Ovary (tissue), 9 donors: ENCODE results near the gene FARS2. TPM values are rescaled to one million over a fixed set of nuclear protein-coding genes. Genes with fewer than 3 reads are reported as not detected.

ENCODE experiments used
- DNase-seq, 5 donors: peaks; one replicate each; pipeline ENCODE4 v3.0.0-alpha.2; 2019 to 2020
- H3K27ac ChIP-seq, 2 donors: fragments of 200-600 bp; one replicate each; pipeline versions ENCODE4 v1.5.1 to v1.8.0; 2019 to 2022
- H3K27me3 ChIP-seq: fragments of 200-600 bp; one replicate; pipeline ENCODE4 v1.8.0; 2022
- H3K36me3 ChIP-seq: fragments of 200-600 bp; sonication (generic); one replicate; pipeline ENCODE4 v1.5.1; 2019
- H3K4me1 ChIP-seq: one replicate; pipeline ENCODE4 v1.8.1; 2013; ENCODE audit warnings: mild to moderate bottlenecking, moderate library complexity; ENCODE audit not compliant: insufficient read depth
- H3K4me3 ChIP-seq: fragments of 200-600 bp; sonication (generic); one replicate; pipeline ENCODE4 v1.5.1; 2017
- H3K9me3 ChIP-seq, 2 donors: fragments of 200-600 bp in 1 of 2; sonication (generic) in 1 of 2; one replicate each; pipeline versions ENCODE4 v1.5.1 to v1.8.1; 2013 to 2019; ENCODE audit warnings: mild to moderate bottlenecking in 1 of 2, moderate library complexity in 1 of 2
- EP300 ChIP-seq: sonication (generic); formaldehyde crosslinking; IDR thresholded peaks from one replicate; pipeline ENCODE4 v1.6.1; 2017; ENCODE audit warnings: antibody characterized with exemption
- POLR2A ChIP-seq: fragments of 450-650 bp; IDR thresholded peaks from one replicate; pipeline ENCODE4 v1.6.1; 2017; ENCODE audit warnings: antibody characterized with exemption, mild to moderate bottlenecking, moderate library complexity
- WGBS, 3 donors: extraction: QIAGEN DNeasy Blood & Tissue Kit in 1 of 3; methylation state at CpG; one replicate each; pipeline versions ENCODE4 v1.1.5 to v1.1.7; 2013 to 2017; 5-methylcytosine and 5-hydroxymethylcytosine counted together
- intact Hi-C, 4 donors: fragments of 100-400 bp; cut with DNase I; formaldehyde crosslinking; loops; one replicate each; pipeline versions ENCODE4 v1.11.0 to v1.15.1; 2022 to 2023
- polyA plus RNA-seq, 2 donors: library from polyadenylated mRNA; stranded (reverse); fragments of 200-250 nt in 1 of 2; fragments of 350-450 nt in 1 of 2; fragmentation: Illumina TruSeq in 1 of 2; extraction: RNeasy Lipid Tissue Mini Kit (QIAGEN cat#74804) in 1 of 2; gene quantifications; one replicate each; pipeline ENCODE4 v1.2.3, GENCODE V29; 2013 to 2014
- total RNA-seq, 7 donors: library from RNA; depleted of rRNA in 2 of 7; stranded (reverse); fragments of >200 nt in 2 of 7; fragmentation: NEBNext Ultra II Directional in 3 of 7; extraction: Animal tissue kit (Norgen Biotek cat#: 25700) in 3 of 7; gene quantifications; one replicate each; pipeline versions ENCODE4 v1.1.0 to v1.2.4, GENCODE V29; 2016 to 2023
- TF ChIP-seq, protein P1 (sequence below), 3 donors: fragments of 450-650 bp in 2 of 3; fragments of 200-600 bp in 1 of 3; IDR thresholded peaks; one replicate each; pipeline versions ENCODE4 v1.5.1 to v1.8.0; 2016 to 2022; ENCODE audit warnings: antibody characterized with exemption in 3 of 3, mild to moderate bottlenecking in 1 of 3
- donor health status: DM: no; HTN: no; CAD: no; lungs with moderate emphysema.
- donor health status: DM: no; HTN: no; CAD: no.
- donor health status: Bipolar disorder and iron deficiency.
- donor health status: DM: yes; HTN: yes; CAD: no.
- donor health status: DM: no; HTN: no; CAD: no.
- donor health status: DM: yes; HTN: yes; CAD: no.

Gene FARS2
- total and polyA plus RNA-seq, 9 donors, result 9.2 to 17.5 (median 11.0) TPM

GRCh38 chr6:5384276-5384675 is 123.0 kb downstream of the FARS2 start:
- intact Hi-C loops, result no loop called here
- TF ChIP-seq, protein P1, sequence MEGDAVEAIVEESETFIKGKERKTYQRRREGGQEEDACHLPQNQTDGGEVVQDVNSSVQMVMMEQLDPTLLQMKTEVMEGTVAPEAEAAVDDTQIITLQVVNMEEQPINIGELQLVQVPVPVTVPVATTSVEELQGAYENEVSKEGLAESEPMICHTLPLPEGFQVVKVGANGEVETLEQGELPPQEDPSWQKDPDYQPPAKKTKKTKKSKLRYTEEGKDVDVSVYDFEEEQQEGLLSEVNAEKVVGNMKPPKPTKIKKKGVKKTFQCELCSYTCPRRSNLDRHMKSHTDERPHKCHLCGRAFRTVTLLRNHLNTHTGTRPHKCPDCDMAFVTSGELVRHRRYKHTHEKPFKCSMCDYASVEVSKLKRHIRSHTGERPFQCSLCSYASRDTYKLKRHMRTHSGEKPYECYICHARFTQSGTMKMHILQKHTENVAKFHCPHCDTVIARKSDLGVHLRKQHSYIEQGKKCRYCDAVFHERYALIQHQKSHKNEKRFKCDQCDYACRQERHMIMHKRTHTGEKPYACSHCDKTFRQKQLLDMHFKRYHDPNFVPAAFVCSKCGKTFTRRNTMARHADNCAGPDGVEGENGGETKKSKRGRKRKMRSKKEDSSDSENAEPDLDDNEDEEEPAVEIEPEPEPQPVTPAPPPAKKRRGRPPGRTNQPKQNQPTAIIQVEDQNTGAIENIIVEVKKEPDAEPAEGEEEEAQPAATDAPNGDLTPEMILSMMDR (IDR thresholded peaks at IDR 0.05), result no peak
- no peak for TF ChIP-seq EP300
- no peak for TF ChIP-seq POLR2A
- no peaks in the 10 kb centered on the region for H3K36me3 ChIP-seq
- DNase-seq, result no peak
- H3K4me3 ChIP-seq, result no peak overlapping the region
- no peak overlapping the region for H3K27ac ChIP-seq
- no peaks in the 10 kb centered on the region for H3K9me3 ChIP-seq
- 90 to 97% (median 91%) methylated on average over 7 of the region's 7 CpGs for WGBS, 3 donors
- no peaks in the 10 kb centered on the region for H3K27me3 ChIP-seq
- no peaks in the 10 kb centered on the region for H3K4me1 ChIP-seq

GRCh38 chr6:5388326-5388725 is 127.0 kb downstream of the FARS2 start:
- no peak overlapping the region for H3K27ac ChIP-seq
- intact Hi-C loops, result no loop called here
- no peaks in the 10 kb centered on the region for H3K9me3 ChIP-seq
- WGBS, 3 donors, result 87 to 94% (median 87%) methylated on average over 3 of the region's 3 CpGs
- no peaks in the 10 kb centered on the region for H3K36me3 ChIP-seq
- no peaks in the 10 kb centered on the region for H3K27me3 ChIP-seq
- no peak for DNase-seq
- H3K4me1 ChIP-seq, result no peaks in the 10 kb centered on the region
- H3K4me3 ChIP-seq, result no peak overlapping the region
- TF ChIP-seq, protein P1 (IDR thresholded peaks at IDR 0.05), result no peak
- no peak for TF ChIP-seq EP300

- Histone ChIP-seq H3K4me1 (no peaks in the 10 kb centered on the region), H3K9me3 (no peaks in the 10 kb centered on the region), H3K27me3 (no peaks in the 10 kb centered on the region), H3K27ac (no peak overlapping the region), H3K4me3 (no peak overlapping the region), H3K36me3 (no peaks in the 10 kb centered on the region)
- no peak for TF ChIP-seq EP300
- no peak for TF ChIP-seq POLR2A
- TF ChIP-seq, protein P1 (IDR thresholded peaks at IDR 0.05), result no peak
- no peak for DNase-seq
- intact Hi-C loops, result no loop called here
- 58 to 79% (median 69%) methylated on average over 6 of the region's 6 CpGs for WGBS, 3 donors
These were observed 127.9 kb downstream of the FARS2 start for GRCh38 chr6:5389086-5389745.

DNA sequence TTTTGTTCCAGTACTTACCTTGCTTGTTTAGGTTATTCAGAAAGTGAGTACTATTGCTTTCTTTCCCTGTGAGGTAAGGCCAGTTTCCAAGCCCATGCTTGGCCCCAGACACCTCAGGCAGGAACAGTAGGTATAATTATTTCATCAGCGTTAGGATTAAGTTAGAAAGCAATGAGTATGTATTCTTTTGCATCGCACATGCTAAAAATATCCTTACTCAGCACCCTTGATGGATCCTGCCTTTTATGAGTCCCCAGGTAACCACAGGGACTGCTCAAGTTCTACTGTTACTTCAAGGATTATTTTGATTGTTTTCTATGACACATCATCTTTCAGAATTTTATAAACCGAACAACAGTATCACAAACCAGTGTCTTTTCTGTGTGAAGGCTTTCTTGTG is 128.9 kb downstream of the FARS2 start:
- no peak overlapping the region for H3K4me3 ChIP-seq
- 87 to 96% (median 96%) methylated on average over 3 of the region's 3 CpGs for WGBS, 3 donors
- TF ChIP-seq, protein P1 (IDR thresholded peaks at IDR 0.05), result no peak
- TF ChIP-seq POLR2A (no peak), EP300 (no peak)
- DNase-seq, result no peak
- H3K27ac ChIP-seq, result no peak overlapping the region
- no peaks in the 10 kb centered on the region for H3K4me1 ChIP-seq
- no peaks in the 10 kb centered on the region for H3K36me3 ChIP-seq
- intact Hi-C loops, result no loop called here
- no peaks in the 10 kb centered on the region for H3K9me3 ChIP-seq
- H3K27me3 ChIP-seq, result no peaks in the 10 kb centered on the region
